H1 (cell line): ENCODE measurements around the gene CELF4. TPM values are rescaled to one million over a fixed set of nuclear protein-coding genes. Genes with fewer than 3 reads are reported as not detected.

ENCODE experiments used
- ASH2L ChIP-seq: fragments of 200-600, 300-600 bp; sonication (generic); IDR thresholded peaks from one replicate; pipeline ENCODE4 v1.7.1; 2017; ENCODE audit warnings: low read length
- CBX8 ChIP-seq: fragments of 300-800, 300-1000 bp; sonication (generic); IDR thresholded peaks from 2 replicates; pipeline ENCODE4 v1.7.1; 2016; ENCODE audit warnings: low read depth, low read length, borderline replicate concordance
- CHD7 ChIP-seq: fragments of 300-600 bp; sonication (generic); IDR thresholded peaks from 2 replicates; pipeline ENCODE4 v1.7.1; 2012; ENCODE audit warnings: low read length, moderate library complexity, mild to moderate bottlenecking, inconsistent platforms; ENCODE audit not compliant: insufficient replicate concordance
- KDM4A ChIP-seq: IDR thresholded peaks from one replicate; pipeline ENCODE4 v1.7.1; 2012; ENCODE audit warnings: low read depth, mild to moderate bottlenecking, moderate library complexity, low read length, inconsistent platforms; ENCODE audit not compliant: severe bottlenecking
- KDM5A ChIP-seq: fragments of 200-600 bp; IDR thresholded peaks from 2 replicates; pipeline ENCODE4 v1.7.1; 2012; ENCODE audit warnings: mild to moderate bottlenecking, low read length, inconsistent platforms, mixed read lengths
- NANOG ChIP-seq: IDR thresholded peaks from 2 replicates; pipeline ENCODE4 v1.6.1; 2011; ENCODE audit warnings: low read length, low read depth, mild to moderate bottlenecking, inconsistent platforms; ENCODE audit not compliant: insufficient read depth, poor library complexity, severe bottlenecking
- PHF8 ChIP-seq: fragments of 200-600 bp; sonication (generic); conservative IDR thresholded peaks from 2 replicates; pipeline ENCODE4 v1.7.1; 2012; ENCODE audit warnings: low read depth, mild to moderate bottlenecking, inconsistent platforms, low read length, moderate library complexity
- POU5F1 ChIP-seq: IDR thresholded peaks from 2 replicates; pipeline ENCODE4 v1.6.1; 2011; ENCODE audit warnings: low read depth, mild to moderate bottlenecking, low read length, moderate library complexity
- polyA plus RNA-seq, 7 experiments: library from polyadenylated mRNA; depleted of rRNA in 3 of 7; stranded (reverse) in 5 of 7; unstranded in 2 of 7; fragments of >200 nt in 5 of 7; fragments of 200-250 nt in 2 of 7; gene quantifications; 1 replicate in 5 of 7; 2 replicates in 1 of 7; 4 replicates in 1 of 7; pipeline versions ENCODE4 v1.2.1 to v1.2.3, GENCODE V29; 2011 to 2013; ENCODE audit warnings: missing spikeins in 2 of 7, mixed read lengths in 2 of 7
- total RNA-seq: library from RNA; stranded (reverse); fragmentation: NEBNext Ultra II Directional; extraction: Animal tissue kit (Norgen Biotek cat#: 25700); gene quantifications from 2 replicates; pipeline ENCODE4 v1.2.1, GENCODE V29; 2021
- TF ChIP-seq, protein P1 (sequence below): IDR thresholded peaks from 2 replicates; pipeline ENCODE4 v1.6.1; 2012; ENCODE audit warnings: low read length, inconsistent platforms

The CELF4 gene
- total and polyA plus RNA-seq, 2 of the 8 experiments (the other 6 are each of a cell fraction or from before 2014, with no cell fraction given), result 1.6 to 3.4 TPM

DNA sequence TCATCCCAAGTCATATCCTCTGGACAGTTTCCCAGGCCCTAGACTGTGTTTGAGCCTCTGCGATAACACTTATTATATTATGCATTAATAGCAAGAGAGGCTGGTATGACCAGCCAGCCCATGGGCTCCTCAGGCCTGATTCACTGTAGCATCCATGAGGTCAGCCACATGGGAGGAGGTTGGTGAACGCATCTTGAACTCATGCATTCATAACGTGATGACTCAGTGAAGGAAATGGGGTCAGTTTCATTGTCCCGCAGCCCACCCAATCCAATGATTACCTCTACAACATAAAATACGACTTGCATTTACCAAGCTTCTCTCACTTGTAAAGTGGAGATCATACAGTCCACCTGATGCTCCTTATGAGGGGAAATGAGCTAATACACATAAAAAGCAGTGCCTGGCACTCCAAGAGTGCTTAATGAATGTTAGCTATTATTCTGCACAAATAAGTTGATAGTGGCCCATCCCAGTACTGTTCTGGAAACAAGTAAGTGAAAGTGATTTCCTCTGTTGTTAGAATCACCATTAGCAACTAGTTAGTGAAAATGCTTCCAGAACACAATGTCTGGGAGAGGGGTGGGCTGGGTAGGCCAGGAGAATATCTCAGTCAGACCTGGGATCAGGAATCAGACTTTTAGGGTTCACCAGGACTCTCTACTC is 46.1 kb upstream of the CELF4 start (continued):
- TF ChIP-seq CHD7 (no peak), POU5F1 (no peak), KDM5A (no peak), ASH2L (no peak), NANOG (no peak), PHF8 (no peak), CBX8 (no peak), KDM4A (no peak)
- TF ChIP-seq, protein P1, sequence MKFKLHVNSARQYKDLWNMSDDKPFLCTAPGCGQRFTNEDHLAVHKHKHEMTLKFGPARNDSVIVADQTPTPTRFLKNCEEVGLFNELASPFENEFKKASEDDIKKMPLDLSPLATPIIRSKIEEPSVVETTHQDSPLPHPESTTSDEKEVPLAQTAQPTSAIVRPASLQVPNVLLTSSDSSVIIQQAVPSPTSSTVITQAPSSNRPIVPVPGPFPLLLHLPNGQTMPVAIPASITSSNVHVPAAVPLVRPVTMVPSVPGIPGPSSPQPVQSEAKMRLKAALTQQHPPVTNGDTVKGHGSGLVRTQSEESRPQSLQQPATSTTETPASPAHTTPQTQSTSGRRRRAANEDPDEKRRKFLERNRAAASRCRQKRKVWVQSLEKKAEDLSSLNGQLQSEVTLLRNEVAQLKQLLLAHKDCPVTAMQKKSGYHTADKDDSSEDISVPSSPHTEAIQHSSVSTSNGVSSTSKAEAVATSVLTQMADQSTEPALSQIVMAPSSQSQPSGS, result no peak
